ENCODE data around the gene MRPL18. TPM values are rescaled to one million over a fixed set of nuclear protein-coding genes. Genes with fewer than 3 reads are reported as not detected.

Gene MRPL18
- total and polyA plus RNA-seq, 2 of the 8 experiments (the other 6 are each of a cell fraction or from before 2014, with no cell fraction given) = 58.7 to 79.8 TPM

- TF ChIP-seq CHD7 (IDR thresholded peaks at IDR 0.05; ENCODE audit: insufficient replicate concordance, low read length) (no peak), KDM4A (IDR thresholded peaks at IDR 0.05; ENCODE audit: low read depth, low read length, severe bottlenecking) (no peak), HDAC6 (IDR thresholded peaks at IDR 0.05; ENCODE audit: low read depth, low read length) (no peak), TBP (IDR thresholded peaks at IDR 0.05; ENCODE audit: low read depth, low read length) (no peak), RAD21 (IDR thresholded peaks at IDR 0.05 in 1 of 2, conservative IDR thresholded peaks at IDR 0.05 in 1 of 2; ENCODE audit: low read depth in 2 of 2, low read length in 2 of 2) (no peak)
Observed at GRCh38 chr6:159819098-159819497, 28.8 kb downstream of the MRPL18 start (continued).

Measured in H1 (cell line).